Measurements from ENCODE around the gene DTD1.

The DTD1 gene

DNA sequence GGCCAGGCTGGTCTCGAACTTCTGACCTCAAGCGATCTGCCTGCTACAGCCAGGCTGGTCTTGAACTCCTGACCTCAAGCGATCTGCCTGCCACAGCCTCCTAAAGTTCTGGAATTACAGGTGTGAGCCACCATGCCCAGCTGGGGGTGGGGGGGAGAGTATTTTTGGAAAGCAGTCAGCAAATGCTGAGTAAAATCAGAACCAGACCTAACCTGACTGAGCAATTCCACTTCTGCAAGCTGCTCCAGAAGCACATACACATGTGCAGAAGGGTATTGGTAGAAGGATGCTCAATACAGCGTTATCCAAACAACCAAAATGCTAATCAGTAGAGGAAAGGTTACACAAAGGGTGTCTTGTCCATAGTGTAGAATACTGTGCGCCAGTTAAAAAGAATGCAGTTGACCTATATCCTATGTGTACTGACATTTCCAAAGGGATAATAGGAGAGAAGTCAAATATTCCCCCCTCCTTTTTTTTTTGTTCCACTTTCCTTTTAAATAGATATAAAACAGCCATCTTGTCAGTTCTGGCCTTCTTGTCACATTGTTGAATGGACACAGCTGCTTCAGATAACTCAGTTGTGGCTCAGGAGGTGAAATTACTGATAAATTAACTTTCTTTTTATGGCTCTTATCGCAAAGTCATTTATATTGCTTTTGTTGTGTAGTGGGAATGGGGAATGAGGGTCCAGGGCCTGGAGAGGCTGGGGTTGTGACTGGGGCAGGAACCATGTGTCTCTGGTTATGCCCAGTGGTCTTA lies 74.6 kb downstream of the DTD1 start:
- Histone ChIP-seq H3K4me3 (ENCODE audit: low read depth, low read length) (no peak overlapping the region), H3K4me1 (ENCODE audit: control insufficient read depth, insufficient read depth, low read length, unreplicated experiment) (peaks cover 5% of the 10 kb centered on the region), H3K36me3 (ENCODE audit: insufficient read depth, low read length) (no peaks in the 10 kb centered on the region), H3K79me2 (ENCODE audit: control insufficient read depth, insufficient read depth, low read length, unreplicated experiment) (no peaks in the 10 kb centered on the region), H2AFZ (ENCODE audit: low read length, unreplicated experiment) (no peak overlapping the region), H3K27me3 (ENCODE audit: insufficient read depth, low read length) (no peaks in the 10 kb centered on the region), H3K27ac (ENCODE audit: low read depth, low read length) (no peak overlapping the region)

DNA sequence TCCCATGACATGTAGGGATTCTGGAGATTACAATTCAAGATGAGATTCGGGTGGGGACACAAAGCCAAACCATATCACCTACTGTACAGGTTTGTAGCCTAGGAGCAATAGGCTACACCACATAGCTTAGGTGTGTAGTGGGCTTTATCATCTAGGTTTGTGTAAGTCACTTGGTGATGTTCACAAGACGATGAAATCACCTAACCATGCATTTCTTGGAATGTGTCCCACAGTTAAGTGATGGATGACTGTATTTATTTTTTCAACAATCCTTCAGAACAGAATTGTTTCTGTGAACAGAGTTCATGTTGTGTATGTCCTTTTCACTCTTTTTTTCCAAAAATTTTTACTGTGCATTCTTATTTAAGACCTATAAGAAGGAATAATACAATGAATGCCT lies 76.1 kb downstream of the DTD1 start:
- H2AFZ ChIP-seq (ENCODE audit: low read length, unreplicated experiment), result no peak overlapping the region
- H3K27me3 ChIP-seq (ENCODE audit: insufficient read depth, low read length), result no peaks in the 10 kb centered on the region
- H3K4me3 ChIP-seq (ENCODE audit: low read depth, low read length), result no peak overlapping the region
- H3K27ac ChIP-seq (ENCODE audit: low read depth, low read length), result no peak overlapping the region
- no peaks in the 10 kb centered on the region for H3K79me2 ChIP-seq (ENCODE audit: control insufficient read depth, insufficient read depth, low read length, unreplicated experiment)
- H3K36me3 ChIP-seq (ENCODE audit: insufficient read depth, low read length), result no peaks in the 10 kb centered on the region
- no peaks in the 10 kb centered on the region for H3K4me1 ChIP-seq (ENCODE audit: control insufficient read depth, insufficient read depth, low read length, unreplicated experiment)

DNA sequence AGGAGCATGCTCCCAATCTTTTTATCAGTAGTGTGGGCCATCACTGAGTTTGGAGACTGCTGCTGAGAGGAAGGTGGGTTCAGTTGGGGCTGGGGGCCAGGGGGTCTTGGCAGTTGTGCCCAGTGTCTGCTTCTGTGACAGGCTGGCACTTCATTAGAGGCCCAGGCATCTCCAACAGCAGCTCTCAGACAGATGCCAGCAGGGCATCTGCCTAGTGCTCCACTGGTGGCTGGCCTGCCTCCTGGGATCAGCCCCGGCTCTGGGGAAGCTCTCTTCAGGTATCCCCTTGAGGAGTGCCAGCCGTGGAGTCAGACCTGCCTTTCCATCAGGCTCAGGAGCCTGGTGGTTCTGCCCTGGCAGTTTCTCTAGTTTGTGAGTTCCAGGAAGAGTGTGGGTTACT lies 77.3 kb downstream of the DTD1 start:
- Histone ChIP-seq H3K79me2 (ENCODE audit: control insufficient read depth, insufficient read depth, low read length, unreplicated experiment) (no peaks in the 10 kb centered on the region), H3K27me3 (ENCODE audit: insufficient read depth, low read length) (no peaks in the 10 kb centered on the region), H3K4me3 (ENCODE audit: low read depth, low read length) (no peak overlapping the region), H3K36me3 (ENCODE audit: insufficient read depth, low read length) (no peaks in the 10 kb centered on the region), H2AFZ (ENCODE audit: low read length, unreplicated experiment) (no peak overlapping the region), H3K4me1 (ENCODE audit: control insufficient read depth, insufficient read depth, low read length, unreplicated experiment) (no peaks in the 10 kb centered on the region), H3K27ac (ENCODE audit: low read depth, low read length) (no peak overlapping the region)

DNA sequence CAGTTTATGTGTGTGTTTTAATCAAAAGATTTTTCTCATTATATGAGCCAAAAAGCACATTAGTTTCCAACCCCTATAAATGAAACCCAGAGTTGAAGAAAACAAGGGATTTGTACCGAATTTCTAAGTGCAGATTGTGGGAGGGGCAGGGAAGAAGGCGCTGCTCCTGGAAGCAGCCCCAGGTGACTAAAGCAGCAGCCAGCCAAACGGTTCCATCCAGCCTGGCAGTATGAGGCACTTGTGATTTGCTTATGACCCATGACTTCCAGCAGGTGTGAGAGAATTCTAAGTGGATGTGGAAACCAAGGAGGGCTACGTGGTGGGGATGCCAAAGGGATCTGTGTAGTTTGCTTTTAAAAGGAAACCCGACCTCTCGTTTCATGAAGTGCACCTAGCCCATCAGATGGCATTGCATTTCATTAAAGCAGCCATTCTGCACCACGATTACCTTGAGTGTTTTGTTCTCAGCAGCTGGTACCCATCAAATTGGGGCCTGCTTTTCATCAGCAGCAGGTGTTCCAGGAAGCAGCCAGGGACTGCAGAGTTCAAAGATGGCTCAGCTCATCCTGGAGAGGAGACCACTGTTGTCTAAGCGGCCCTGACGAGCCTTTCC lies 79.1 kb downstream of the DTD1 start:
- Histone ChIP-seq H3K4me3 (ENCODE audit: low read depth, low read length) (no peak overlapping the region), H3K79me2 (ENCODE audit: control insufficient read depth, insufficient read depth, low read length, unreplicated experiment) (no peaks in the 10 kb centered on the region), H3K27ac (ENCODE audit: low read depth, low read length) (no peak overlapping the region), H2AFZ (ENCODE audit: low read length, unreplicated experiment) (no peak overlapping the region), H3K36me3 (ENCODE audit: insufficient read depth, low read length) (no peaks in the 10 kb centered on the region), H3K27me3 (ENCODE audit: insufficient read depth, low read length) (no peaks in the 10 kb centered on the region), H3K4me1 (ENCODE audit: control insufficient read depth, insufficient read depth, low read length, unreplicated experiment) (no peaks in the 10 kb centered on the region)

DNA sequence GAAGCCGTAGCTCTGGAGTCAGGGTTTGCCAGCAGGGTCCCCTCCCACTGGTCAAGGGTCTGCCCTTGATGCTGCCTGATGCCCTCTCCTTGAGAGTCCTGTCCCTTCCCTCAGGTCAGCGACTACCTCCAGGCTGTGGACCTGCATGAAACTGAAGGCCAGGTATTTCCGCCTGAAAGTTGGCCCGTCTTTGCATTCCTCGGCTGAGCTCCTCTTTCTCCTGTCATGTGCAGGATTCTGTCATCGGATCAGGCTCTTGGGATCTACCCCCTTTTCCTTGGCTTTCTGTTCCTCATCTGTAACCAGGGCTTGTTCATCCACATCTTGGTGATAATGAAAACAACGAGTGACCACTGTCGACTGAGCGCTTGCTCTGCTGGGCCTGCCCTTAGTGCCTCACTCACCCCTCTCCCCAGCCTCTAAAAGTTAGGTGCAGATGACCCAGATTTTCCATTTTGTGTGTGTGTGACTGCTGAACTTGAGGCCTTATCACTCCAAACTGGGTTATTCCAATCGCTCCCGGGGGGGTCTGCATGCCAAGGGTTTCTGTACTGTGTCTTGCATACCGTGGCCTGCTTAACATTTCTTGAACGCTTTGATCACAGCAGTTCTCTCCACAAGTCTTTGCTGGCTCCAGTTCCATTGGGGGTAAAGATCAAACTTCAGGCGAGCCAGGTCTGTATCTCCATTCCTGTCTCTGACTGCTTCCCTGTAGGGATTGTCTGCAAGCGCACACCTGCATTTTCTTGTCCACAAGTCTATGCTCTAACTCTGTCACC lies 81.6 kb downstream of the DTD1 start:
- H2AFZ ChIP-seq (ENCODE audit: low read length, unreplicated experiment), result no peak overlapping the region
- no peaks in the 10 kb centered on the region for H3K36me3 ChIP-seq (ENCODE audit: insufficient read depth, low read length)
- H3K79me2 ChIP-seq (ENCODE audit: control insufficient read depth, insufficient read depth, low read length, unreplicated experiment), result no peaks in the 10 kb centered on the region
- H3K4me3 ChIP-seq (ENCODE audit: low read depth, low read length), result no peak overlapping the region
- no peak overlapping the region for H3K27ac ChIP-seq (ENCODE audit: low read depth, low read length)
- no peaks in the 10 kb centered on the region for H3K4me1 ChIP-seq (ENCODE audit: control insufficient read depth, insufficient read depth, low read length, unreplicated experiment)
- H3K27me3 ChIP-seq (ENCODE audit: insufficient read depth, low read length), result no peaks in the 10 kb centered on the region

DNA sequence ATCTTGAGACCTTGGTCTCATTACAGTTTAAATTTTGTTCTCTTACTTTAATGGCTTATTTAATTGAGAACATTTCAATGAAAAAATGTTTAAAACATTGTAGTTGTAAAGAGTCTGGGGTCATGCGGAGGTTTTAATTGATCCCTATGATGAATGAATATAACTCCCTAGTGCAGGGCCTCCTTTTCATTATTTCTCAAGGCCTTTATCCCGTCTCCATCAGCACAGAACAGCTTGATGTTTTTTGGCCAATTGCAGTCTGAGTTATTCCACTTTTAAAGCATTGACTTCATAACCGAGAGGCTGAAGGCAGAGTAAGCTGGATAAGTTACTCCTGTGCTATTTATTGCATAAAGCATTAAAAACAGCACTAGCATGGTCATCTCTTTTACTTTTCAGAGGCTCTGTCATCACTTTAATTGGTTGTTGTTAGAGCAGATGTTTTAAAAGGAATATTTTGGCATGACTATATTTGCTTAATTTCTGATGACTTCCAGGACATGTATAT lies 83.4 kb downstream of the DTD1 start:
- Histone ChIP-seq H3K36me3 (ENCODE audit: insufficient read depth, low read length) (no peaks in the 10 kb centered on the region), H3K79me2 (ENCODE audit: control insufficient read depth, insufficient read depth, low read length, unreplicated experiment) (no peaks in the 10 kb centered on the region)

DNA sequence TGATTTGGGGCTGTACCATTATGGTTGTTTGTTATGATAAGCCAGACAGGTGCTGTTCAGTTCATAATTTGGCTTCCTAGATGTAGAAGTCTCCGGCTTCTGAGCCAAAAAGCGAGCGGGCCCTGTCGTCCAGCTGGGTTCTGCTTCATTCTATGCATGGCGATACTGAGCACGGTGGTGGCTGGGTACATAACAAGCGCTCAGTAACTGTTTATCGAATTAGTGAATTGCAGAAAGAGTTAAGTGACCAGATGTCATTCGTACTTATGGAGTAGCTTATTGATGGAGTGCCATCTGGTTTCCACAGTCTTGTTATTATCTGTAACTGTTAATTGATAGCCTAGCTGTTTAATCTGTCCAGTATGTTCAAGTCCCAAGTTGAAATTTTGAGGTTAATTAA lies 85.0 kb downstream of the DTD1 start:
- no peaks in the 10 kb centered on the region for H3K27me3 ChIP-seq (ENCODE audit: insufficient read depth, low read length)
- no peak overlapping the region for H2AFZ ChIP-seq (ENCODE audit: low read length, unreplicated experiment)
- H3K4me3 ChIP-seq (ENCODE audit: low read depth, low read length), result no peak overlapping the region
- H3K79me2 ChIP-seq (ENCODE audit: control insufficient read depth, insufficient read depth, low read length, unreplicated experiment), result no peaks in the 10 kb centered on the region
- no peaks in the 10 kb centered on the region for H3K4me1 ChIP-seq (ENCODE audit: control insufficient read depth, insufficient read depth, low read length, unreplicated experiment)
- no peak overlapping the region for H3K27ac ChIP-seq (ENCODE audit: low read depth, low read length)
- no peaks in the 10 kb centered on the region for H3K36me3 ChIP-seq (ENCODE audit: insufficient read depth, low read length)

More for the DNA sequence above, 83.4 kb downstream of the DTD1 start:
- Histone ChIP-seq H3K27me3 (ENCODE audit: insufficient read depth, low read length) (no peaks in the 10 kb centered on the region), H3K4me1 (ENCODE audit: control insufficient read depth, insufficient read depth, low read length, unreplicated experiment) (no peaks in the 10 kb centered on the region), H2AFZ (ENCODE audit: low read length, unreplicated experiment) (no peak overlapping the region), H3K4me3 (ENCODE audit: low read depth, low read length) (no peak overlapping the region), H3K27ac (ENCODE audit: low read depth, low read length) (no peak overlapping the region)

DNA sequence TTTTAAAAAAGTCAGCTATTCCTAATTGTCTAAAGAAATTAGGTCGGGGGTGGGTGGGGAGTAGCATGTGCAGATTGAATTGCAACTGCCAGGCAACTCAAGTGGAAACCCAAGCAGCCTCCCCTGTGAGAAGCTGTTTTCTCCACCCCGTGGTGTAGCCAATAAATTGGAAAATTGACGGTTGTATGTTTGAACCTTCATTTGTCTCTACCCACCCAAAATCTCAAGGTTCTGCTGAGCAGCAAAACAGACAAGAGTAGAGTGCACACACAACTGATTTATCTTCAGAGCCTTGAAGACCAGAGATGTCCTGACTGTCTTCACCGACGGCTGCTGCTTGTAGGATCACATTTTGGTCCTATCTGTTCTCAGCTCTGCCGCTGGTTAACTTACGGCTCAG lies 88.5 kb downstream of the DTD1 start:
- H3K79me2 ChIP-seq (ENCODE audit: control insufficient read depth, insufficient read depth, low read length, unreplicated experiment), result no peaks in the 10 kb centered on the region
- H3K27me3 ChIP-seq (ENCODE audit: insufficient read depth, low read length), result no peaks in the 10 kb centered on the region
- no peak overlapping the region for H3K4me3 ChIP-seq (ENCODE audit: low read depth, low read length)
- no peaks in the 10 kb centered on the region for H3K36me3 ChIP-seq (ENCODE audit: insufficient read depth, low read length)
- H2AFZ ChIP-seq (ENCODE audit: low read length, unreplicated experiment), result no peak overlapping the region
- no peaks in the 10 kb centered on the region for H3K4me1 ChIP-seq (ENCODE audit: control insufficient read depth, insufficient read depth, low read length, unreplicated experiment)
- H3K27ac ChIP-seq (ENCODE audit: low read depth, low read length), result no peak overlapping the region

DNA sequence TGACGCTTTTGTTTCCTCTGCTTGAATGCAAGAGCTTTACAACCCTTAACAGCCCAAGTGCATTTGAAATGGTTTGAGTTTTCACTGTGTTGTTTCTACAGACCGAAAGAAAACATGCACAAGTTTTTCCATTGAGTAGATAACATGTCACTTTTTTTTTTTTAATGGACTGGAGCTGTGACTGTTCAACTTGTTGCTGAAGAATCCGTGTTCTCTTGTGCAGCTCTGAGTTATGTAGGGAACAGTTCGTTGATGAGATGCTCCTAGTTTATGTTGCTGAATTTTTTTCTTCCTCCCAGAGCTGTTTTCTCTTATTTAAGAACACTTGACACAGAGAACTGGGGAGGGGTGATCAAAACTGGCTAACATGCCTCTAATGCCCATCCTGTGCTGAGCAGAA lies 89.3 kb downstream of the DTD1 start:
- Histone ChIP-seq H3K4me3 (ENCODE audit: low read depth, low read length) (no peak overlapping the region), H3K27ac (ENCODE audit: low read depth, low read length) (no peak overlapping the region), H3K36me3 (ENCODE audit: insufficient read depth, low read length) (no peaks in the 10 kb centered on the region), H3K27me3 (ENCODE audit: insufficient read depth, low read length) (no peaks in the 10 kb centered on the region), H3K79me2 (ENCODE audit: control insufficient read depth, insufficient read depth, low read length, unreplicated experiment) (no peaks in the 10 kb centered on the region), H2AFZ (ENCODE audit: low read length, unreplicated experiment) (no peak overlapping the region), H3K4me1 (ENCODE audit: control insufficient read depth, insufficient read depth, low read length, unreplicated experiment) (no peaks in the 10 kb centered on the region)

DNA sequence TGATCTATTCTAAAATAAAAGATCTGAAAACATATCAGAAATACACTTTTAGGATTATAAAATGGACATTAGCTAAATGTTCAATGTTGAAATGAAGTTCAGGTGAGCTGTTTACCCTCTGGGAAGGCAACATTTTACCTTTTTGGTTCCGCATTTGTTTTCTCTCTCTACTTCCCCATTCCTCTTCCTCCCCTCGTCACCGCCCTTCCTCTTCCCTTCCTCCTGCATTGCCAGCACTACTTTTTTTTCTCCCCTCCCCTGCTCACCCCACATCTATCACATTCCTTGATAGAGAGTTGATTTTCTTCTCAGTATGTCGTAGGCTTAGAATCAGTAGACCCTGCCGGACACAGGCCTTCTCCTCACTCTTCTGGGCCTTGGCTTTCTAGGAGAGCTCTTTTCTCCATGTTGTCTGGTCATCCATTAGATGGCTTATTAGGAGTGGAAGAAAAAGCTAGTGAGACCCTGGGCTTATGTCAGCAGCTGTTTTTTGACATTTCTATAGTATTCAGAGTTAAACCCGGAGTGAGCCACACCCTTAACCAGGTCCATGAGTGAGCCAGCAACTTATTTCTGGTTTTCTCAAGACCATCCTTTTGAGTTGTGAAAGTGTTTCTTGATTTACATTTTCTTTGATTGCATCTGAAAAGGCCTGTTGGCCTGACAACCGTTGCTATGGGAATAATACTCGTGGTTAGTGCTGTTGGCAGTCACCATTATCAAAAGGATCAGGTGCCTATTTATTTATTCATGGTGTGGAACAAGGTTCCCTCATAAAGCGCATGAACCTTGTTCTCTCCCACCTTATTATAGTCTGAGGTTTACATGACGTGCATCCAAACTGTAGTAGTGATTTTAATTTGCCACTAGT lies 90.9 kb downstream of the DTD1 start:
- Histone ChIP-seq H3K27me3 (ENCODE audit: insufficient read depth, low read length) (no peaks in the 10 kb centered on the region), H3K36me3 (ENCODE audit: insufficient read depth, low read length) (no peaks in the 10 kb centered on the region), H3K79me2 (ENCODE audit: control insufficient read depth, insufficient read depth, low read length, unreplicated experiment) (no peaks in the 10 kb centered on the region), H3K27ac (ENCODE audit: low read depth, low read length) (no peak overlapping the region), H2AFZ (ENCODE audit: low read length, unreplicated experiment) (no peak overlapping the region), H3K4me1 (ENCODE audit: control insufficient read depth, insufficient read depth, low read length, unreplicated experiment) (no peaks in the 10 kb centered on the region), H3K4me3 (ENCODE audit: low read depth, low read length) (no peak overlapping the region)

All from ACC112 (cell line).